GM21528 (cell line): Measurements from ENCODE around the gene VDAC1.

Source experiments
- ATAC-seq: cut with Tn5 transposase; IDR thresholded peaks from one replicate; pipeline ENCODE4 v1.9.1; 2021; ENCODE audit warnings: mild to moderate bottlenecking, moderate library complexity; ENCODE audit not compliant: unreplicated experiment, low FRiP score

Gene VDAC1

DNA sequence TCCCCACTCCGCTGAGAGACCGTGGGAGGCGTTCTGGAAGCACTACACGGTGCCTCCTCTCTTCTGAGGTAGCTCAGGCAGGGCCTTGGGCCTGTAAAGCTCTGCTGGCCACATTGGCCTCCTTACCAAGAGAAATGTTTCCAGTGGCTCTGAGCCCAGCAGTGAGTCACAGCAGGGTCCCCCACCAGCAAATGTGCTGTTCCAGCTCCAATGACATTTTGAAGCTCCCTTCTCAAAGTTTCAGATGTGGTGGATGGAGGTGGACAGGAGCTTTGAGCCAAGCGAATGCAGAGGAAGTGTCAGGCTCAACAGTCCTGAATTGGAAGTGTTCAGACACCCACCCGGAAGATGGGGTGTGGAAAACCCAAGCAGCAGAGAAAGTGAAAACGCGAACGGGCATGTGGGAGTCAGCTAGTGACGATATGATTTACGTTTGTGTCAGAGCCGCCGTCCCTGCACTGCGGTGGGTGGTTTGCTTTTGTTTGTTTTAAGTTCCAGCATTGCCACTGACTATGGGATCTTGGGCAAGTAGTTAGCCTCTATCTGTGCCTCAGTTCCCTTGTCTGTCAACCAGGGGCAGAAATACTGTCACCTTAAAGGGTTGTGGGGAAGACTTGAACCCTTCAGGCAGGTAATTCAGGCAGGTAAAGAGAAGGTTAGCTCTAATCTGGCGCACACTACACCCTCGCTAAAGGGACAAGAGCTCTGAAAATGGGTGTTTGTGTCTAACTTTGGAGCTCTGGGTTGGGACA is 74.5 kb downstream of the VDAC1 start:
- ATAC-seq = no peak

DNA sequence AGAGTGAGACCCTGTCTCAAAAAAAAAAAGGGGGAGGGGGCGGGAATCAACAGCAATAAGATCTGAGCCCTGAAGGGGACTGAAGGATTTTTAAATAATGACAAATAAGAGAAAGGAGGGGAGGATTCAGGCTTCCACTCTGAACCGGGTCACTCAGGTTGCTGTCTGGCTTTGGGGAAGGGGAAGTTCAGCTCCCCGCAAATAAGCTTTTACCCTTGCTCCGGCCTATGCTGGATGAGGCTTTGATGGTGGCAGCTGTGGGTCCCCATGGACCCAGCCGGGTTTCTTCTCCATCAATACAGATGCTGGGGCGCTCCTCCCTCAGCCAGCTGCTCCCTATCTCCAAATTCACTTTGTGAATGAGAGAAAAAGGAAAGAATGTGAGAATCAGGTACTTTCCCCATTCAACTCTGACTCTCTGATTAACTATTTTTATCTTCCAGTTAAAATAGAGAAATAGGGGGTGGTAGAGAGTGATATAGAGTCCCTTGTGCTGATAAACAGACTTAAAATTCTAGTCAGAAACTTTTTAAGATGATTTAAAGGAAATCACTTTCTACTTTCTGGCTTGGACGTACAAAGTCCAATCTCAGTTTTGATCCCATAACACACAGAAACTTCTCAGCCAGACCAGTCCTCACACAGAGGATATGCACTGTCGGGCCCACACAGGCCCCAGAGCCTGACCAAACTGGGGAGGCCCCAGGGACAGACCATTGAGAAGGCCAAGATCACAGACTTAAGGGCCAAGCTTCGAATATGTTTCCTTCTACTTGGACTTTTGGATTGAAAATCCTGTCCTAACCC is 76.0 kb downstream of the VDAC1 start:
- no peak for ATAC-seq

DNA sequence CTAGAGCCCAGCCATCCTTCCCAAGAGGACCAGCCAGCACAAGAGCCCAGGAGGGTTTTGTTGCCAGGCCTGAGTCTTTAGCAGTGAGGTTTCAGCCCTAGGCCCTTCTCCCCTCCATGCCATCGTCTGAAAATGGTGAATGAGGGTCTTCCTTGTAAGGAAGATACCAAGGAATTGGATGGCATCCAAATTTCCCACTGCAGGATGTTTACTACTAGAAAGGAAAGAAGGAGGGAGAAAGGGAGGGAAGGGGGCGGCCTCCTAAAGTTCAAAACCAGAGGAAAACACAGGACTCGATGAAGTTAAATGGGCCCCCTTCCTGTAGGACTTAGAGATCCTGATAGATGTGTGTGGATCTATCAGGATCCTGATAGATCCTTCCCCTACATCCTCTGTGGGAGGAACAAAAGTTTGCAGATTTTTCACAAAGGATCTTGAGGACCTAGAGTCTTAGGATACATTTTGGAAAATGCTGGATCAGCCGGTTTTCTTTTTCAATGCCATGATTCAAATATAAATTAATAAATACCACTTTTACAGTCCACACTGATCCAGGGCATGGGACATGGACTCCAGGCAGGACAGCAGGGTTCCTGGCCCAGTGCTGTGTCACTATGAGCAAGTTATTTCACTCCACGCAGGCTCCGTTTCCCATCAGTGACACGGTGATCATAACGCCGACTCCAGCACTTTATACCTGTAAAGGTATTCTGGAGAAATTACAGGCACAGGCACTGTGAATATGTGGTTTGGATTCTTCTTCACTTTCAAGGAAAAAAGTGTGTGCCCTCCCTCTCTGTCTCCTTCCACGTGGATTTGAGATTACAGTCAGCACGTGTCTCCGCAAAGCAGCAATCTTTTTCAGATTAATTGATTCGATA is 77.2 kb downstream of the VDAC1 start:
- no peak for ATAC-seq

DNA sequence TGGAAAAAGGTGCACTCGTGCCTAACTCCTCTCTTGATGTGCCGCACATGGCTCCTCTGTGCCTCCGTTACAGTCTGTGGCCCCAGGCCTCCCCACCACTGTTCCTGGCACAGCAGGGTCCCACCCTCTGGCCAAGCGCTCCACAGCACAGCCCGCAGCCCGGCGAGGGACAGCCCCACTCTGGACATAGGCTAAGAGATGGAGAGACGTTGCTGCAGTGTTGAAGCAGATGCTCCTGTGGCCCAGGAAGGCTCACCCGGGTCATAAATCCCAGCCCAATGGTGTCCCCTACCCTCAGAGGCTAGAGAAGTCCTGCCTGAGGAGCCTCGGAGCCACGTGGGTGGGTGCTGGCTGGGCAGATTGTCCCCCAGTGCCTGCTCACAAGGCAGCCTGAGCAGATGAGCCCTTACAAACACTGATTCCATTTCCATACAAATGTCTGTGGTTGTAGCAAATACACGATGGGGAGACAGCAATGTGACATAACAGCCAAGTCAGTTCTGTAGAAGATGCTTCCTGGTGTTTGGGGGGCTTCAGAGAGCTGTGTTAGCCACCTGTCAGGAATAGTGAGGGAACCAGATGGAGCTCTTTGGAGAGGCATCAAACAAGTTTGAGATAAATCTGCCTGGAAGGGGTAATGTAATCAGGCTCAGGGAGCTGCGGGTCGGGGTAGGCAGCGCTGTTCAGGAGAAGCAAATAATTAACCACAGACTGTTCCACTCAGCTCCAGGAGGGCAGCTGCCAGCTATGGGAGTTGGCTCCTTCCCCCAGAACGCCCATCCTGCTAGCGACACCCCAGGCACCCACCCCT is 78.1 kb downstream of the VDAC1 start:
- ATAC-seq = no peak

DNA sequence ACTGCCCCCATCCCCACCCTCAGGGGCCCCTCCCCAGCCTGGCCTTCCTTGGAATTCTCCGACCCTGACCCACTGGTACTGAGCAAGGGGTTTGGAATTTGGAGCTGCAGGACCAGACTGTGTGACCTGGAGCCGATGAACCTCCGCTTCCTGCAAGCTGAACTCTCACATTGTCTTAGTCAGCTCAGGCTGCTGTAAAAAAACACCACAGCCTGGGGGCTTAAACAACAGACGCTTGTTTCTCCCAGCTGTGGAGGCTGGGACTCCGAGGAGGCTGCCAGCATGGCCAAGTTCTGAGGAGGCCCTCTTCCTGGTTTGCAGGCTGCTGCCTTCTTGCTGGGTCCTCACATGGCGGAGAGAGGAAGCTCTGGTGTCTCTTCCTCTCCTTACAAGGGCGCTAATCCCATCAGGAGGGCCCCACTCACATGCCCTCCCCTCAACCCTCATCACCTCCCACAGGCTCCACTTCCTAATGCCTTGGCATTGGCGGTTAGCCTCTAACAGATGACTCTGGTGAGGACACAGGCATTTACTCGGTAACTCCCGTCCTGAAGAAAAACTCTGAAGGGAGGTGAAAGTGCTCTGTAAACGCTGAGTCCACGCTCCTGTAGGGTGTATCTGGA is 78.8 kb downstream of the VDAC1 start:
- no peak for ATAC-seq

DNA sequence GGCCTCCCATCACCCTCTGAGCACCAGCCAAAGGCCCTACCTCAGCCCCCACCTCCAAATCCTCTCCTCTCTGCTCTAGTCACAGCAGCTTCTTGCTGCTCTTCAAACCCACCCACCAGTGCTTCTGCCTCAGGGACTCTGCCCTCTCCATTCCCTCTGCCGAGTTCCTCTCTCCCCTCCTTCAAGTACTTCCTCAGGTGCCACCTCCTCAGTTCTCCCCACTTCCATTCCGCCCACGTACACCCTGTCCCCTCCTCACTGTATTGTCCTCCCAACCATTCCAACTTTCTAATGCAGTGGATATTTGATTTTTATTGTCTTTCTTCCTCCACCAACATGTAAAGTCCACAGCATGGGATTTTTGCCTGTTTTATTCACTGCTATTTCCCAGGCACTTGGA is 79.5 kb downstream of the VDAC1 start:
- no peak for ATAC-seq

DNA sequence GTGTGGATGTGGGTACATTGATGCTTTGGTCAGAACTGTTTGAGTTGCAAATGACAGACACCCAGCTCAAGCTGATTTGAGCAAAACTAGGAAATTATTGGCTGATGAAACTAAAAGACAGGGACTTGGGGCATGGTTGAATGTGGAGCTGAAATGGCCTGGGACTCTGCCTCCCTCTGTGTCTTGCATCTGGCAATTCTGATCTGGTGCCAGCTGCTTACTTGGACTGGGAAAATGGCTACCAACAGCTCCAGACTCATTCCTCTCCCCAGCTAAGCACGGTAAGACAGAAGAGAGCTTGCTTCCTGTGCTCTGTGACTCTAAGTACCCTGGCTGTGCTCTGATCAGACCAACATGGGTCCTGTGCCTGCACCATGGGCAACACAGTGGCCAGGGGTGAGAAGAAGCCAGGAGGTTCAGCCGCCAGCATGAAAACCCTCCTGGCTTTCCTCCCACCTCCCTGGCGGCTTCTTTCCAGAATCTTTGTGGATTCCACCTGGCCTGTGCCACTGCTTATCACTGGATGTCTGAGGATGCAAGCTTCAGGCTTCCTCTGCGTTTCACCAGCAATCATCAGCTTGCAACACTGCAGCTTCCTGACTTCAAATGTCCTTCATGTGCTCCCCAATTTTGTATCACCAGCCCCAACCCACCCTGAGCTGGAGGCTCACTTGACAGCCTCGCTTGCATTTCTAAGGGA is 80.4 kb downstream of the VDAC1 start:
- ATAC-seq = no peak

DNA sequence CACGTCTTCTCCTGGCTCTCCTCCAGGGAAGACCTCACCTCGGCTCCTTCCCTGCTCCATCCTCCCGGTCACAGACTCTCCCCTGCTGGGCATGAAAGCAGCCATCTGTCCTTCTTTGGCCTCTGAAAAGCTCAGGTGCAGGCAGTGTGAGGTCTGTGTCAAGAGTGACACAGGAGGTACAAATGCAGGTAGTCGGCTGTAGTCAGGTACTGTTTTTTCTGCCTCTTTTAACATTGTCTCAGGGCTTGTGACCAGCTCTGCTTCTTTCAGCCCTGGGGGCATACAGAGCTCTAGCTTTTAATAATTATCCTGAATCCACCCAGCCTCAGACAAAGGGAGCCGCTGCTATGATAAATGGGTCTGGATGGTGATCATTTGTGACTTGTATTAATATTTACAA is 82.8 kb downstream of the VDAC1 start:
- ATAC-seq = no peak
